GM19395 (cell line): Measurements from ENCODE around the gene PARM1.

Experiments used
- ATAC-seq: cut with Tn5 transposase; IDR thresholded peaks from one replicate; pipeline ENCODE4 v1.9.1; 2021; ENCODE audit warnings: mild to moderate bottlenecking, moderate library complexity; ENCODE audit not compliant: unreplicated experiment

Gene PARM1

GRCh38 chr4:74932832-74933561, at the start of gene PARM1:
Gene PARM1, plus strand, starts transcription at chr4:74933116. Its CDS starts 212 bp downstream, at chr4:74933328.
- peak; percentile 69 for ATAC-seq

- ATAC-seq, result no peak
Measured at GRCh38 chr4:74884266-74884665, 48.6 kb upstream of the PARM1 start.

GRCh38 chr4:74886484-74886883, 46.4 kb upstream of the PARM1 start:
- no peak for ATAC-seq

- ATAC-seq, result no peak
Measured at GRCh38 chr4:74890341-74890740, 42.6 kb upstream of the PARM1 start.

- no peak for ATAC-seq
Measured at GRCh38 chr4:74891037-74891436, 41.9 kb upstream of the PARM1 start.

- no peak for ATAC-seq
Measured at GRCh38 chr4:74893171-74893570, 39.7 kb upstream of the PARM1 start.

GRCh38 chr4:74896595-74896994, 36.3 kb upstream of the PARM1 start:
- no peak for ATAC-seq

- no peak for ATAC-seq
Measured at GRCh38 chr4:74897386-74897785, 35.5 kb upstream of the PARM1 start.

- ATAC-seq, result no peak
Measured at GRCh38 chr4:74900862-74901261, 32.1 kb upstream of the PARM1 start.

- ATAC-seq, result no peak
Measured at GRCh38 chr4:74904509-74905065, 28.3 kb upstream of the PARM1 start.

- no peak for ATAC-seq
Measured at GRCh38 chr4:74906771-74907170, 26.1 kb upstream of the PARM1 start.

- ATAC-seq, result peak; percentile 69
Measured at GRCh38 chr4:74919783-74920182, 13.1 kb upstream of the PARM1 start.

- ATAC-seq, result peak; percentile 41
Measured at GRCh38 chr4:74920704-74921103, 12.2 kb upstream of the PARM1 start.

- no peak for ATAC-seq
Measured at GRCh38 chr4:74921490-74921889, 11.4 kb upstream of the PARM1 start.

- ATAC-seq, result no peak
Measured at GRCh38 chr4:74926007-74926406, 6.9 kb upstream of the PARM1 start.

GRCh38 chr4:74930162-74930561, 2.8 kb upstream of the PARM1 start:
- peak; percentile 58 for ATAC-seq

- ATAC-seq, result no peak
Measured at GRCh38 chr4:74931376-74931775, 1.5 kb upstream of the PARM1 start.

GRCh38 chr4:74932010-74932409, 906 bp upstream of the PARM1 start:
- ATAC-seq, result no peak

- peak; percentile 24 for ATAC-seq
Measured at GRCh38 chr4:74933562-74934015, 673 bp downstream of the PARM1 start.

- ATAC-seq, result peak; percentile 12
Measured at GRCh38 chr4:74934016-74934831, 1.3 kb downstream of the PARM1 start.

GRCh38 chr4:74934888-74935287, 2.0 kb downstream of the PARM1 start:
- no peak for ATAC-seq

GRCh38 chr4:74941123-74941522, 8.2 kb downstream of the PARM1 start:
- ATAC-seq, result no peak
